Right atrium auricular region (tissue), 2 donors: ENCODE results near the gene ZMYND19. TPM values are rescaled to one million over a fixed set of nuclear protein-coding genes. Genes with fewer than 3 reads are reported as not detected.
A peak's percentile ranks its signal among the peaks of the same experiment; 100 is the strongest.

Experiments
- DNase-seq: peaks from one replicate; pipeline ENCODE4 v3.0.0-alpha.2; 2019; ENCODE audit warnings: low spot score
- H3K27ac ChIP-seq, 2 donors: fragments of 200-600 bp; sonication (generic); 1 replicate in 1 of 2; 2 replicates in 1 of 2; pipeline ENCODE4 v1.5.1; 2016 to 2019
- H3K27me3 ChIP-seq, 2 donors: fragments of 200-600 bp; sonication (generic); one replicate each; pipeline versions ENCODE4 v1.5.1 to v1.6.0; 2017 to 2019
- H3K36me3 ChIP-seq: fragments of 200-600 bp; sonication (generic); one replicate; pipeline ENCODE4 v1.5.1; 2016
- H3K4me1 ChIP-seq, 2 donors: fragments of 200-600 bp; sonication (generic); one replicate each; pipeline versions ENCODE4 v1.5.1 to v1.6.0; 2017 to 2019
- H3K4me3 ChIP-seq, 2 donors: fragments of 200-600 bp; sonication (generic); 1 replicate in 1 of 2; 2 replicates in 1 of 2; pipeline ENCODE4 v1.5.1; 2017 to 2019; ENCODE audit warnings: mild to moderate bottlenecking in 1 of 2, moderate library complexity in 1 of 2
- H3K9me3 ChIP-seq, 2 donors: fragments of 200-600 bp; sonication (generic); one replicate each; pipeline ENCODE4 v1.5.1; 2019
- total RNA-seq, 2 donors: library from RNA; depleted of rRNA; stranded (reverse); fragments of >200 nt; gene quantifications; one replicate each; pipeline ENCODE4 v1.1.0, GENCODE V29; 2016
- TF ChIP-seq, protein P1 (sequence below), 2 donors: fragments of 200-600 bp; sonication (generic); IDR thresholded peaks; one replicate each; pipeline ENCODE4 v1.5.1; 2019; ENCODE audit warnings: antibody characterized with exemption in 2 of 2

Gene ZMYND19
- total RNA-seq, 2 donors from 2014 or later = 5.0 to 6.4 TPM

GRCh38 chr9:137615387-137615871, 25.1 kb upstream of the ZMYND19 start:
- DNase-seq = no peak
- Histone ChIP-seq H3K4me3 (no peak overlapping the region), H3K4me1 (peaks cover 0 to 51% of the 10 kb centered on the region in 2 donors), H3K27me3 (no peaks in the 10 kb centered on the region), H3K9me3 (no peaks in the 10 kb centered on the region), H3K27ac (no peak overlapping the region), H3K36me3 (peaks cover 24% of the 10 kb centered on the region)
- TF ChIP-seq, protein P1, sequence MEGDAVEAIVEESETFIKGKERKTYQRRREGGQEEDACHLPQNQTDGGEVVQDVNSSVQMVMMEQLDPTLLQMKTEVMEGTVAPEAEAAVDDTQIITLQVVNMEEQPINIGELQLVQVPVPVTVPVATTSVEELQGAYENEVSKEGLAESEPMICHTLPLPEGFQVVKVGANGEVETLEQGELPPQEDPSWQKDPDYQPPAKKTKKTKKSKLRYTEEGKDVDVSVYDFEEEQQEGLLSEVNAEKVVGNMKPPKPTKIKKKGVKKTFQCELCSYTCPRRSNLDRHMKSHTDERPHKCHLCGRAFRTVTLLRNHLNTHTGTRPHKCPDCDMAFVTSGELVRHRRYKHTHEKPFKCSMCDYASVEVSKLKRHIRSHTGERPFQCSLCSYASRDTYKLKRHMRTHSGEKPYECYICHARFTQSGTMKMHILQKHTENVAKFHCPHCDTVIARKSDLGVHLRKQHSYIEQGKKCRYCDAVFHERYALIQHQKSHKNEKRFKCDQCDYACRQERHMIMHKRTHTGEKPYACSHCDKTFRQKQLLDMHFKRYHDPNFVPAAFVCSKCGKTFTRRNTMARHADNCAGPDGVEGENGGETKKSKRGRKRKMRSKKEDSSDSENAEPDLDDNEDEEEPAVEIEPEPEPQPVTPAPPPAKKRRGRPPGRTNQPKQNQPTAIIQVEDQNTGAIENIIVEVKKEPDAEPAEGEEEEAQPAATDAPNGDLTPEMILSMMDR (IDR thresholded peaks at IDR 0.05) = no peak

DNA sequence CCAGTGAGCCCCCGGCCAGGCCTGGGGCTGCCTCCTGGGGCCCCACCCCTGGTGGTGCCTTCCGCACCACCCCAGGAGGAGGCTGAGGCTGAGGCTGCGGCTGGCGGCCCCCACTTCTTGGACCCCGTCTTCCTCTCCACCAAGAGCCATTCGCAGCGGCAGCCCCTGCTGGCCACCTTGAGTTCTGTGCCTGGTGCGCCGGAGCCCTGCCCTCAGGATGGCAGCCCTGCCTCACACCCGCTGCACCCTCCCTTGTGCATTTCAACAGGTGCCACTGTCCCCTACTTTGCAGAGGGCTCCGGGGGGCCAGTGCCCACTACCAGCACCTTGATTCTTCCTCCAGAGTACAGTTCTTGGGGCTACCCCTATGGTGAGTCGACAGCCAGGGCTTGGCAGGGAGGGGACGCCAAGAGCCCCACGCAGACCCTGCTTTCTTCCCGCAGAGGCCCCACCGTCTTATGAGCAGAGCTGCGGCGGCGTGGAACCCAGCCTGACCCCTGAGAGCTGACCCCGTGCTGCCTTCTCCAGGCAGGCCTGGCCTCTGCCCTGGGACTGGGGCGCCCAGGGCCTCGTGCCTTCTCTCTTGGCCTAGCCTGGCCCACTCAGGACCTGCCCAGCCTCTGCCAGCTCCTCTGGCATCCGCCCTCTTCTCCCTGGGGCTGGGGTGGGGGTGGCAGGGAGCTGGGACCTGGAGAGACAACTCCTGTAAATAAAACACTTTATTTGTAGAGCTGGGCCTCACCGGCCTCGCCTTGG, 24.5 kb upstream of the ZMYND19 start:
- DNase-seq = no peak
- H3K4me3 ChIP-seq = no peak overlapping the region
- peaks cover 24% of the 10 kb centered on the region for H3K36me3 ChIP-seq
- TF ChIP-seq, protein P1 (IDR thresholded peaks at IDR 0.05) = no peak
- no peak overlapping the region for H3K27ac ChIP-seq
- no peaks in the 10 kb centered on the region for H3K27me3 ChIP-seq
- peaks cover 0 to 45% of the 10 kb centered on the region in 2 donors for H3K4me1 ChIP-seq
- H3K9me3 ChIP-seq = no peaks in the 10 kb centered on the region

DNA sequence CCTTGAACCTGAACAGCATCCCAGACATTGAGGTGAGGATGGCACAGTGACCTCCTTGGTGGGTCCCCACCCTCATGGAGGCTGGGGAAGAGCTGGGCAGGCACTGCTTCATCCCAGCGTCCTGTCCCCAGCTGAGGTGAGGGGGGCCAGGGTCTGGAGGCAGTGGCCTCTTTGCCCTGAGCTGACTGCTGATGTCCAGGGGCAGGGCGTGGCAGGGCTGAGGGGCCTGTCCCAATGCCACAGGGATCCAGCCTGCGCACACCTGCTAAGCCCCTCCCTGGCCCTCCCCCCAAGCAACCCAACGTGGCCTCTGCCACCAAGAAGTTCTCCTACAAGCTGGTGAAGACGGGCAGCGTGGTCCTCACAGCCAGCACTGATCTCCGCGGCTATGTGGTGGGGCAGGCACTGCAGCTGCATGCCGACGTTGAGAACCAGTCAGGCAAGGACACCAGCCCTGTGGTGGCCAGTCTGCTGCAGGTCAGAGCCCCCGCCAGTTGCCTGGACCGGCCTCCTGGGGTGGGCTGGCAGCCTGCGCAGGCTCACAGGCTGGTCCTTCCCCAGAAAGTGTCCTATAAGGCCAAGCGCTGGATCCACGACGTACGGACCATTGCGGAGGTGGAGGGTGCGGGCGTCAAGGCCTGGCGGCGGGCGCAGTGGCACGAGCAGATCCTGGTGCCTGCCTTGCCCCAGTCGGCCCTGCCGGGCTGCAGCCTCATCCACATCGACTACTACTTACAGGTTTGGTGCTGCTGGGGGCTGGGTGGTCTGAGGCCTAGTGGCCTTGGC, 23.6 kb upstream of the ZMYND19 start:
- Histone ChIP-seq H3K9me3 (no peaks in the 10 kb centered on the region), H3K27ac (no peak overlapping the region), H3K4me3 (no peak overlapping the region), H3K27me3 (no peaks in the 10 kb centered on the region), H3K36me3 (peaks cover 24% of the 10 kb centered on the region), H3K4me1 (peaks cover 0 to 41% of the 10 kb centered on the region in 2 donors)
- no peak for DNase-seq
- TF ChIP-seq, protein P1 (IDR thresholded peaks at IDR 0.05) = no peak

- no peaks in the 10 kb centered on the region for H3K27me3 ChIP-seq
- H3K4me3 ChIP-seq = no peak overlapping the region
- H3K9me3 ChIP-seq = no peaks in the 10 kb centered on the region
- H3K4me1 ChIP-seq = peaks cover 0 to 47% of the 10 kb centered on the region in 2 donors
- no peak overlapping the region for H3K27ac ChIP-seq
- DNase-seq = no peak
- TF ChIP-seq, protein P1 (IDR thresholded peaks at IDR 0.05) = no peak
- peaks cover 24% of the 10 kb centered on the region for H3K36me3 ChIP-seq
Measured at GRCh38 chr9:137613259-137613658, 22.9 kb upstream of the ZMYND19 start.

DNA sequence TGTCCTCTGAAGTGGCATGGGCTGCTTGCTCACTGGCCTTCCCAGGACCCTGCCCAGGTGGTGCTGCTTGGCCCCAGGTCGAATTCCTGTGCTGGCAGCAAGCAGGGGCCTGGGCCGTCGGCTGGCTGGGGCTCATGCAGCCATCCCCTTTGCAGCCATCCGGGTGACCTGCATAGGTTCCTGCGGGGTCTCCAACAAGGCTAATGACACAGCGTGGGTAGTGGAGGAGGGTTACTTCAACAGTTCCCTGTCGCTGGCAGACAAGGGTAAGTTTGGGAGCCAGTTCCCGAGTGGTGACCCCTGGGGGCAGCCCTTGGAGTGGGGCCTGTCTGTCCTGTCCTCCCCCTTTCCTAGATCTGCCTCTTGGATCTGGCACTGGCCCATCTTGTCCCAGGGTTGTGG, 22.4 kb upstream of the ZMYND19 start:
- Histone ChIP-seq H3K4me3 (no peak overlapping the region), H3K9me3 (no peaks in the 10 kb centered on the region), H3K4me1 (peaks cover 0 to 47% of the 10 kb centered on the region in 2 donors), H3K27ac (peak overlapping the region in 1 of 2 donors; percentile 48), H3K36me3 (peaks cover 24% of the 10 kb centered on the region), H3K27me3 (no peaks in the 10 kb centered on the region)
- DNase-seq = no peak
- TF ChIP-seq, protein P1 (IDR thresholded peaks at IDR 0.05) = no peak
